ENCODE measurements around the gene MYO3B.

Gene MYO3B

DNA sequence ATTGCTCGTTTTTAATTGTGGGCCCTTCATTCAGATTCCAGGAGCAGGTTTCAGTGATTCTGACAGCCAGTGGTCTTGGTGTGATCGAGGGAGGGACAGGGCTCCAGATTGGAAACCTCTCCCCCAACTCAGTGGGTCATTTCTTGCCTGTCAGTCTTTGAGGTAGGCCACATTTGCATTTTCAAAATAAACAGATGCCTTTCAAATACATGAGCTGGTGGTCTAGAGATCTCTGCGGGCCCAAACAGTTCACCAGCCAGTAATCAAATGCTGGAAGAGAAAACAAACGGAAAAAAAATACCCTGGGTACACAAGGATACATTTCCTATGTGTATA is 326.8 kb downstream of the MYO3B start:
- Histone ChIP-seq H3K4me1 (ENCODE audit: control insufficient read depth, insufficient read depth, low read length) (no peaks in the 10 kb centered on the region), H3K4me3 (ENCODE audit: low read depth, low read length) (no peak overlapping the region), H3K9me3 (ENCODE audit: control insufficient read depth, insufficient read depth, low read depth, low read length) (no peaks in the 10 kb centered on the region), H3K27ac (ENCODE audit: extremely low read depth, low read depth, low read length) (no peak overlapping the region), H3K36me3 (ENCODE audit: control insufficient read depth in 2 of 2, insufficient read depth in 1 of 2, low read length in 2 of 2) (no peaks in the 10 kb centered on the region)
- ChIA-PET CTCF (no interaction called here), POLR2A (no interaction called here)
- TF ChIP-seq ZXDB (tag by site-specific recombination; IDR thresholded peaks at IDR 0.05) = no peak
- TF ChIP-seq ZNF560 (tag by site-specific recombination; IDR thresholded peaks at IDR 0.05; ENCODE audit: borderline replicate concordance) = no peak
- no peak for TF ChIP-seq ZNF571 (tag by site-specific recombination; IDR thresholded peaks at IDR 0.05)
- TF ChIP-seq ZNF548 (tag by site-specific recombination; IDR thresholded peaks at IDR 0.05) = no peak
- no peak for TF ChIP-seq ZNF10 (tag by site-specific recombination; IDR thresholded peaks at IDR 0.05)
- TF ChIP-seq, protein P1, sequence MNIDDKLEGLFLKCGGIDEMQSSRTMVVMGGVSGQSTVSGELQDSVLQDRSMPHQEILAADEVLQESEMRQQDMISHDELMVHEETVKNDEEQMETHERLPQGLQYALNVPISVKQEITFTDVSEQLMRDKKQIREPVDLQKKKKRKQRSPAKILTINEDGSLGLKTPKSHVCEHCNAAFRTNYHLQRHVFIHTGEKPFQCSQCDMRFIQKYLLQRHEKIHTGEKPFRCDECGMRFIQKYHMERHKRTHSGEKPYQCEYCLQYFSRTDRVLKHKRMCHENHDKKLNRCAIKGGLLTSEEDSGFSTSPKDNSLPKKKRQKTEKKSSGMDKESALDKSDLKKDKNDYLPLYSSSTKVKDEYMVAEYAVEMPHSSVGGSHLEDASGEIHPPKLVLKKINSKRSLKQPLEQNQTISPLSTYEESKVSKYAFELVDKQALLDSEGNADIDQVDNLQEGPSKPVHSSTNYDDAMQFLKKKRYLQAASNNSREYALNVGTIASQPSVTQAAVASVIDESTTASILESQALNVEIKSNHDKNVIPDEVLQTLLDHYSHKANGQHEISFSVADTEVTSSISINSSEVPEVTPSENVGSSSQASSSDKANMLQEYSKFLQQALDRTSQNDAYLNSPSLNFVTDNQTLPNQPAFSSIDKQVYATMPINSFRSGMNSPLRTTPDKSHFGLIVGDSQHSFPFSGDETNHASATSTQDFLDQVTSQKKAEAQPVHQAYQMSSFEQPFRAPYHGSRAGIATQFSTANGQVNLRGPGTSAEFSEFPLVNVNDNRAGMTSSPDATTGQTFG (tag by site-specific recombination; IDR thresholded peaks at IDR 0.05; ENCODE audit: borderline replicate concordance) = no peak

DNA sequence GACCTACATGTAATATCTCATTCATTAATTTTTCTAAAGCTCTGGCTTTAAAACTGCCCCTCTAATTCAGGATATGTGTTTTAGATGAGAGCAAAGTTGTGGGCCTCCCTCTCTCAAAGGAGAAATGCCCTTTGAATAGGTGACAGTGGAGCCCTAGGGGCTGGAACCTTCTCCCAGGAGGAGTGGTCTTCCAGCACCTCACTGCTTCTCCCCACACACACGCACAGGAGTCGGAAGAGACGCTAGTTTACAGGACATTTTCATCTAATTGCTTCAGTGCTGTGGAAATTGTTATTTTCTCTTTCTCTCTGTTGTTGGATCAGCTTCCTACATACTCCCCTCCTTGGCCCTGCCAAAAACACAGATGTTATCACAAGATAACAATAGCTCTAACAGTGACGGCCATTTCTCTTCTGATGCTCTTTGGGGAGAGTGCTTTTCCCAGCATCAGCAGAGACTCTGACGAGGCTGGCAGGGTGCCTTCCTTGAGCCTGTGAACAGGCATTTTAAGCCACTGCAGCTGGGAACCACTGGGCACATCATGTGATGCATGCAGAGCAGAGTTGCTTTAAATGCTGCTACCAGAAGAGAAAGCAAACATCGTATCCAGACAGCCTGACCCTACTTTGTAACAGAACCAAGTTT is 327.8 kb downstream of the MYO3B start:
- CTCF ChIA-PET = no interaction called here
- Histone ChIP-seq H3K9me3 (ENCODE audit: control insufficient read depth, insufficient read depth, low read depth, low read length) (no peaks in the 10 kb centered on the region), H3K36me3 (ENCODE audit: control insufficient read depth in 2 of 2, insufficient read depth in 1 of 2, low read length in 2 of 2) (no peaks in the 10 kb centered on the region), H3K4me1 (ENCODE audit: control insufficient read depth, insufficient read depth, low read length) (no peaks in the 10 kb centered on the region), H3K4me3 (ENCODE audit: low read depth, low read length) (no peak overlapping the region), H3K27ac (ENCODE audit: extremely low read depth, low read depth, low read length) (no peak overlapping the region)
- POLR2A ChIA-PET = no interaction called here
- TF ChIP-seq ZNF623 (tag by site-specific recombination; IDR thresholded peaks at IDR 0.05) (no peak), IKZF3 (tag by site-specific recombination; IDR thresholded peaks at IDR 0.05) (no peak), ZNF10 (tag by site-specific recombination; IDR thresholded peaks at IDR 0.05) (no peak), ZFP41 (tag by site-specific recombination; IDR thresholded peaks at IDR 0.05; ENCODE audit: borderline replicate concordance) (no peak), ZFHX2 (tag by site-specific recombination; conservative IDR thresholded peaks at IDR 0.05) (no peak), MEIS1 (CRISPR knock-in tag; IDR thresholded peaks at IDR 0.05; ENCODE audit: borderline replicate concordance) (no peak), ZNF311 (tag by site-specific recombination; IDR thresholded peaks at IDR 0.05; ENCODE audit: borderline replicate concordance) (no peak)
- TF ChIP-seq, protein P2, sequence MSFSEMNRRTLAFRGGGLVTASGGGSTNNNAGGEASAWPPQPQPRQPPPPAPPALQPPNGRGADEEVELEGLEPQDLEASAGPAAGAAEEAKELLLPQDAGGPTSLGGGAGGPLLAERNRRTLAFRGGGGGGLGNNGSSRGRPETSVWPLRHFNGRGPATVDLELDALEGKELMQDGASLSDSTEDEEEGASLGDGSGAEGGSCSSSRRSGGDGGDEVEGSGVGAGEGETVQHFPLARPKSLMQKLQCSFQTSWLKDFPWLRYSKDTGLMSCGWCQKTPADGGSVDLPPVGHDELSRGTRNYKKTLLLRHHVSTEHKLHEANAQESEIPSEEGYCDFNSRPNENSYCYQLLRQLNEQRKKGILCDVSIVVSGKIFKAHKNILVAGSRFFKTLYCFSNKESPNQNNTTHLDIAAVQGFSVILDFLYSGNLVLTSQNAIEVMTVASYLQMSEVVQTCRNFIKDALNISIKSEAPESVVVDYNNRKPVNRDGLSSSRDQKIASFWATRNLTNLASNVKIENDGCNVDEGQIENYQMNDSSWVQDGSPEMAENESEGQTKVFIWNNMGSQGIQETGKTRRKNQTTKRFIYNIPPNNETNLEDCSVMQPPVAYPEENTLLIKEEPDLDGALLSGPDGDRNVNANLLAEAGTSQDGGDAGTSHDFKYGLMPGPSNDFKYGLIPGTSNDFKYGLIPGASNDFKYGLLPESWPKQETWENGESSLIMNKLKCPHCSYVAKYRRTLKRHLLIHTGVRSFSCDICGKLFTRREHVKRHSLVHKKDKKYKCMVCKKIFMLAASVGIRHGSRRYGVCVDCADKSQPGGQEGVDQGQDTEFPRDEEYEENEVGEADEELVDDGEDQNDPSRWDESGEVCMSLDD (tag by site-specific recombination; IDR thresholded peaks at IDR 0.05) = no peak
- TF ChIP-seq, protein P3, sequence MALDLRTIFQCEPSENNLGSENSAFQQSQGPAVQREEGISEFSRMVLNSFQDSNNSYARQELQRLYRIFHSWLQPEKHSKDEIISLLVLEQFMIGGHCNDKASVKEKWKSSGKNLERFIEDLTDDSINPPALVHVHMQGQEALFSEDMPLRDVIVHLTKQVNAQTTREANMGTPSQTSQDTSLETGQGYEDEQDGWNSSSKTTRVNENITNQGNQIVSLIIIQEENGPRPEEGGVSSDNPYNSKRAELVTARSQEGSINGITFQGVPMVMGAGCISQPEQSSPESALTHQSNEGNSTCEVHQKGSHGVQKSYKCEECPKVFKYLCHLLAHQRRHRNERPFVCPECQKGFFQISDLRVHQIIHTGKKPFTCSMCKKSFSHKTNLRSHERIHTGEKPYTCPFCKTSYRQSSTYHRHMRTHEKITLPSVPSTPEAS (tag by site-specific recombination; IDR thresholded peaks at IDR 0.05) = no peak
- TF ChIP-seq, protein P1 (tag by site-specific recombination; IDR thresholded peaks at IDR 0.05; ENCODE audit: borderline replicate concordance) = no peak
- TF ChIP-seq, protein P4, sequence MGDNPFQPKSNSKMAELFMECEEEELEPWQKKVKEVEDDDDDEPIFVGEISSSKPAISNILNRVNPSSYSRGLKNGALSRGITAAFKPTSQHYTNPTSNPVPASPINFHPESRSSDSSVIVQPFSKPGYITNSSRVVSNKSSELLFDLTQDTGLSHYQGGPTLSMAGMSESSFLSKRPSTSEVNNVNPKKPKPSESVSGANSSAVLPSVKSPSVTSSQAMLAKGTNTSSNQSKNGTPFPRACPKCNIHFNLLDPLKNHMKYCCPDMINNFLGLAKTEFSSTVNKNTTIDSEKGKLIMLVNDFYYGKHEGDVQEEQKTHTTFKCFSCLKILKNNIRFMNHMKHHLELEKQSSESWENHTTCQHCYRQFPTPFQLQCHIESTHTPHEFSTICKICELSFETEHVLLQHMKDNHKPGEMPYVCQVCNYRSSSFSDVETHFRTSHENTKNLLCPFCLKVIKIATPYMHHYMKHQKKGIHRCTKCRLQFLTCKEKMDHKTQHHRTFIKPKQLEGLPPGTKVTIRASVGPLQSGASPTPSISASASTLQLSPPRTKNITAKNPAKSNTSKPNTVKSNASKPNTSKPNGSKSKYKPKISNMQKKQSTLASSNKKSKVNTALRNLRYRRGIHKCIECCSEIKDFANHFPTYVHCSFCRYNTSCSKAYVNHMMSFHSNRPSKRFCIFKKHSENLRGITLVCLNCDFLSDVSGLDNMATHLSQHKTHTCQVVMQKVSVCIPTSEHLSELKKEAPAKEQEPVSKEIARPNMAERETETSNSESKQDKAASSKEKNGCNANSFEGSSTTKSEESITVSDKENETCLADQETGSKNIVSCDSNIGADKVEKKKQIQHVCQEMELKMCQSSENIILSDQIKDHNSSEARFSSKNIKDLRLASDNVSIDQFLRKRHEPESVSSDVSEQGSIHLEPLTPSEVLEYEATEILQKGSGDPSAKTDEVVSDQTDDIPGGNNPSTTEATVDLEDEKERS (tag by site-specific recombination; IDR thresholded peaks at IDR 0.05) = no peak

Data from HEK293 (cell line).